Astrocyte (in vitro differentiated cells and primary cell): ENCODE data around the gene ANKRD9. TPM values are rescaled to one million over a fixed set of nuclear protein-coding genes. Genes with fewer than 3 reads are reported as not detected.

Experiments
- microRNA-seq: library from miRNA; unstranded; fragments of <30 nt; microRNA quantifications from one replicate; pipeline ENCODE4 v1.2.0, GENCODE V29; 2020
- total RNA-seq: library from RNA; stranded (reverse); gene quantifications from 2 replicates; pipeline ENCODE4 v1.2.1, GENCODE V29; 2021

The ANKRD9 gene
- total RNA-seq, 1 donor from 2014 or later = 9.4 TPM

Small RNA genes within 50 kb of the gene (microRNA-seq; reads per million reads assigned to microRNA genes)
- not detected for gene MIR4309

Other genes starting within 250 kb of the ANKRD9 start
- gene MOK, start 204.6 kb downstream of the ANKRD9 start, total RNA-seq = 8.3 and 9.3 TPM in 2 replicates
- 7.8 and 8.0 TPM in 2 replicates for gene ZNF839, start 190.0 kb downstream of the ANKRD9 start, total RNA-seq
- 34.9 and 37.8 TPM in 2 replicates for gene CINP, start 146.9 kb downstream of the ANKRD9 start, total RNA-seq
- gene TECPR2, start 146.8 kb downstream of the ANKRD9 start, total RNA-seq = 19.9 and 23.1 TPM in 2 replicates
- gene RCOR1, start 82.9 kb upstream of the ANKRD9 start, total RNA-seq = 31.0 and 31.7 TPM in 2 replicates